PC-9 (cell line): ENCODE data around the gene FARSA. TPM values are rescaled to one million over a fixed set of nuclear protein-coding genes. Genes with fewer than 3 reads are reported as not detected.

ENCODE experiments used
- BruUV-seq: library from RNA; stranded (reverse); fragments of 400-500 nt; replicated peaks from 2 replicates; lab custom pipeline; 2021; lab: Mats Ljungman, UMichigan
- CTCF ChIA-PET: fragments of 300-600 bp; sonication (Branson Sonifier 250); formaldehyde crosslinking; loops from one replicate; lab custom pipeline; 2022; ENCODE audit warnings: antibody characterized with exemption; lab: Charles Lee
- POLR2A ChIA-PET: fragments of 300-600 bp; sonication (Branson Sonifier 250); formaldehyde crosslinking; loops from one replicate; lab custom pipeline; 2022; ENCODE audit warnings: antibody characterized with exemption; ENCODE audit not compliant: unreplicated experiment; lab: Charles Lee
- DNase-seq, 2 experiments: peaks; one replicate each; pipeline versions ENCODE4 v3.0.0 to v3.0.0-alpha.2; 2015 to 2022; ENCODE audit warnings: mixed read lengths in 1 of 2
- H2AFZ ChIP-seq: fragments of 200-600 bp; sonication (generic); 2 replicates; pipeline ENCODE4 v1.8.1; 2017; ENCODE audit warnings: antibody characterized with exemption
- H3F3A ChIP-seq: fragments of 200-600 bp; sonication (generic); 2 replicates; pipeline ENCODE4 v1.8.1; 2017; ENCODE audit warnings: antibody characterized with exemption, mild to moderate bottlenecking, low read depth; ENCODE audit not compliant: insufficient read depth
- H3K27ac ChIP-seq: fragments of 200-600 bp; sonication (generic); 2 replicates; pipeline ENCODE4 v1.6.1; 2016; ENCODE audit warnings: mixed run types
- H3K27me3 ChIP-seq: fragments of 200-600 bp; sonication (generic); 2 replicates; pipeline ENCODE4 v1.6.1; 2016; ENCODE audit warnings: low read depth, mixed run types; ENCODE audit not compliant: insufficient read depth
- H3K36me3 ChIP-seq: fragments of 200-600 bp; sonication (generic); 2 replicates; pipeline ENCODE4 v1.6.1; 2016; ENCODE audit warnings: low read depth, mixed run types
- H3K4me1 ChIP-seq: fragments of 200-600 bp; sonication (generic); replicated peaks from 2 replicates; pipeline ENCODE4 v1.6.1; 2016; ENCODE audit warnings: mixed run types; ENCODE audit not compliant: insufficient read depth
- H3K4me2 ChIP-seq: fragments of 200-600 bp; sonication (generic); 2 replicates; pipeline ENCODE4 v1.6.1; 2017; ENCODE audit warnings: mixed run types
- H3K4me3 ChIP-seq: fragments of 200-600 bp; sonication (generic); 2 replicates; pipeline ENCODE4 v1.6.1; 2016; ENCODE audit warnings: mixed run types
- H3K79me2 ChIP-seq: fragments of 200-600 bp; sonication (generic); 2 replicates; pipeline ENCODE4 v1.6.1; 2017; ENCODE audit warnings: low read depth, mixed run types
- H3K9me2 ChIP-seq: fragments of 200-600 bp; sonication (generic); 2 replicates; pipeline ENCODE4 v1.8.1; 2017; ENCODE audit warnings: mild to moderate bottlenecking; ENCODE audit not compliant: insufficient read depth
- H3K9me3 ChIP-seq: fragments of 200-600 bp; sonication (generic); 2 replicates; pipeline ENCODE4 v1.8.1; 2016; ENCODE audit warnings: low read depth; ENCODE audit not compliant: insufficient read depth
- H4K20me1 ChIP-seq: fragments of 200-600 bp; sonication (generic); 2 replicates; pipeline ENCODE4 v1.8.1; 2017; ENCODE audit not compliant: insufficient read depth
- EZH2 ChIP-seq: fragments of 200-600 bp; sonication (generic); IDR thresholded peaks from 2 replicates; pipeline ENCODE4 v1.8.0; 2017; ENCODE audit warnings: antibody characterized with exemption, low read depth
- intact Hi-C: fragments of 100-400 bp; cut with micrococcal nuclease; formaldehyde crosslinking; loops from one replicate; pipeline ENCODE4 v1.10.0; 2022; ENCODE audit not compliant: unreplicated experiment
- total RNA-seq: library from RNA; stranded (reverse); gene quantifications from 2 replicates; pipeline ENCODE4 v1.2.3, GENCODE V29; 2021
- TF ChIP-seq, protein P1 (sequence below): fragments of 200-600 bp; sonication (generic); conservative IDR thresholded peaks from 2 replicates; pipeline ENCODE4 v1.6.1; 2017; ENCODE audit warnings: mixed run types, antibody characterized with exemption, mild to moderate bottlenecking, moderate library complexity

FARSA gene
- total RNA-seq, 1 experiment from 2014 or later, result 53.7 TPM

DNA sequence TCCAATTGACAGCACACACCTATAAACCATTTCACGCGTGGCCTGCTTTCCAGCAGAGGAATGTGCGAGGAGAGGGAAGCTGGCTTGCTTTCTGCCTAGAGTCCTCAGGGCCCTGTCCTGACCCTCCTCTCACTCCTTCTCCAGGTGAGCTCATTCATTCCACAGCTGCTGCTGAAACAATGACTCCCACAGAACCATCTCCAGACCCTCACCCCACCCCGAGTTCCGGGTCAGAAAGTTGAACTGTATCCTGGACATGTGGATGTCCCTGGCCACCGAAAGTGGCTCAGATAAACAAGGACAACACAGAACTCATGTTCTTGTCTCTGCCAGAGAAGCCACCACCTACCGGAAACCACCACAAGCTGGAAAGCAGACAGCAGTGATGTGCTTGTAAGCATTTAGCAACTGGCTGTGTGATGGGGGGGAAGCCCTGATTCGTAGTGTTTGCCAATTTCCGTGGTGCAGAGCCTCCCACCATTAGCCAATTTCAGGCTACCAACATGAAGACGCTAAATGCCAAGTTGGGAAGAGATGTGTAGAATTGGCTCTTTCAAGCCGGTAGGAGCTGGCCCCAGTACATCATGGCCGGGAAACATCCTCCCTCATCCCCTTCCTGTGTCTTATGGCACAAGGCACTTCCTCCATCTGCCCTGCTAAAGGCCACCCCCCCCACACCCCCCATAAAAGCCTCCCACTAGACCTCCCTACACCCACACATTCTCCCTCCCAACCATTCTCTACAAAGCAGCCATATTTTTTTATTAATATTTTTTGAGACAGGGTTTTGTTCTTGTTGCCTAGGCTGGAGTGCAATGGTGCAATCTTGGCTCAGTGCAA, 19.4 kb downstream of the FARSA start:
- no peak overlapping the region for H2AFZ ChIP-seq
- H3K9me2 ChIP-seq, result no peaks in the 10 kb centered on the region
- TF ChIP-seq, protein P1, sequence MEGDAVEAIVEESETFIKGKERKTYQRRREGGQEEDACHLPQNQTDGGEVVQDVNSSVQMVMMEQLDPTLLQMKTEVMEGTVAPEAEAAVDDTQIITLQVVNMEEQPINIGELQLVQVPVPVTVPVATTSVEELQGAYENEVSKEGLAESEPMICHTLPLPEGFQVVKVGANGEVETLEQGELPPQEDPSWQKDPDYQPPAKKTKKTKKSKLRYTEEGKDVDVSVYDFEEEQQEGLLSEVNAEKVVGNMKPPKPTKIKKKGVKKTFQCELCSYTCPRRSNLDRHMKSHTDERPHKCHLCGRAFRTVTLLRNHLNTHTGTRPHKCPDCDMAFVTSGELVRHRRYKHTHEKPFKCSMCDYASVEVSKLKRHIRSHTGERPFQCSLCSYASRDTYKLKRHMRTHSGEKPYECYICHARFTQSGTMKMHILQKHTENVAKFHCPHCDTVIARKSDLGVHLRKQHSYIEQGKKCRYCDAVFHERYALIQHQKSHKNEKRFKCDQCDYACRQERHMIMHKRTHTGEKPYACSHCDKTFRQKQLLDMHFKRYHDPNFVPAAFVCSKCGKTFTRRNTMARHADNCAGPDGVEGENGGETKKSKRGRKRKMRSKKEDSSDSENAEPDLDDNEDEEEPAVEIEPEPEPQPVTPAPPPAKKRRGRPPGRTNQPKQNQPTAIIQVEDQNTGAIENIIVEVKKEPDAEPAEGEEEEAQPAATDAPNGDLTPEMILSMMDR, result no peak
- no peak for TF ChIP-seq EZH2
- no peaks in the 10 kb centered on the region for H4K20me1 ChIP-seq
- H3K27ac ChIP-seq, result no peak overlapping the region
- H3K9me3 ChIP-seq, result no peaks in the 10 kb centered on the region
- CTCF ChIA-PET, result no interaction called here
- no peaks in the 10 kb centered on the region for H3K4me1 ChIP-seq
- no peak for DNase-seq
- intact Hi-C loops, result no loop called here
- BruUV-seq, result no TSS peak
- H3K79me2 ChIP-seq, result no peaks in the 10 kb centered on the region
- H3F3A ChIP-seq, result peaks cover 7% of the 10 kb centered on the region; the same call in 1 of the 2 replicates
- POLR2A ChIA-PET, result no interaction called here
- H3K4me2 ChIP-seq, result no peak overlapping the region
- H3K36me3 ChIP-seq, result no peaks in the 10 kb centered on the region
- no peaks in the 10 kb centered on the region for H3K27me3 ChIP-seq
- no peak overlapping the region for H3K4me3 ChIP-seq

DNA sequence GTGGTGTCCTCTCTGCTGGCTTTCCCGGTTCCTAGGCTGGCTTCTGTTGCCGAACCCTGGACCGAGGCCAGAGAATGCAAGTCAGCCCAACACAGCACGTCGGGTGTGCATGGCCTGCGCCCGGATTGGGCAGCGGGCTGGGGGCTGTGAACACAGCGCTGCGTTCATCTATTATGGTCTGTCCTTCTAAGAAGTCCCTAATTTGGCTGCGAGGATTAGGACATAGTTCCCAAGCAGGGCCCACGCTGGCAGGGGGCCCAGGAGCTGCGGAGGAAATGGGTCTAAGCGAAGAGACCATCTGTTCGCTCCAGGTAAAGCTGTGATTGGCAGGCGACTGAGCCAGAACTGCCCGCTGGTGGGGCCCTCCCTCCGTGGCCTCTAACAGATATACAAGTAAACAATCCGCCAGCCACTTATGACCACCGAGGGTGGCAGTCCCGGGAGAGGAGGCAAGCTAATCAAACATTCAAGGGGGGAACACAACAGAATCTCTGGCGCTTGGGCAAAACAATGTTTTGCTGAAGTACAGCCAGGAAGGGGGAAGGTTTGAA, 20.4 kb downstream of the FARSA start:
- no peaks in the 10 kb centered on the region for H3K9me2 ChIP-seq
- intact Hi-C loops, result no loop called here
- H3K4me2 ChIP-seq, result no peak overlapping the region
- H3K4me1 ChIP-seq, result no peaks in the 10 kb centered on the region
- DNase-seq, result no peak
- no peaks in the 10 kb centered on the region for H4K20me1 ChIP-seq
- no peaks in the 10 kb centered on the region for H3K79me2 ChIP-seq
- TF ChIP-seq, protein P1, result no peak
- TF ChIP-seq EZH2, result no peak
- BruUV-seq, result no TSS peak
- H3K27ac ChIP-seq, result no peak overlapping the region
- no peak overlapping the region for H3K4me3 ChIP-seq
- H3F3A ChIP-seq, result peaks cover 7% of the 10 kb centered on the region; the same call in 1 of the 2 replicates
- H3K27me3 ChIP-seq, result no peaks in the 10 kb centered on the region
- ChIA-PET CTCF (no interaction called here), POLR2A (interaction anchor here (0.6 kb wide), 1 partner anchor 23 kb away, joined by 3 read pairs; no protein-coding TSS in a partner anchor)
- H3K36me3 ChIP-seq, result no peaks in the 10 kb centered on the region
- no peak overlapping the region for H2AFZ ChIP-seq
- H3K9me3 ChIP-seq, result no peaks in the 10 kb centered on the region

DNA sequence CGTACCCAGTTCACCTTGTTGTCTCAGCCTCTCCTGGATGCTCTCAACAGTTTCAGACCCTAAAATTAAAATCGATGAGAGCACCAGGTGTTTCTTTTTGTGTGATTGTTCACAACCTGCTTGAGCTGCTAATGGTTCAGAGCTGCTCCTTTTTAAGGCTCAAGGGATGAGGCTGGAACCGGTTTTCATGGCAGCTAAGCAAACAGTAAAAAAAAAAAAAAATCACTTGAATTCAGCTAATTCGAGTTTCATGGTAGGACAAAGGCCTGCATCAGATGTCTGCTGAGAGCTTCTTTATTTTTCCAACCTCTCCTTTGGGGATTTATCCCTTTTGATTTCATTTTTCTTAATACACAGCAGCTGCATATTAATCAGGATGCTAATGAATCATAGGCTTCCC, 20.9 kb downstream of the FARSA start:
- CTCF ChIA-PET, result no interaction called here
- H2AFZ ChIP-seq, result no peak overlapping the region

More for the DNA sequence above, 20.9 kb downstream of the FARSA start:
- TF ChIP-seq EZH2, result no peak
- TF ChIP-seq, protein P1, result no peak
- H3K4me3 ChIP-seq, result no peak overlapping the region
- DNase-seq, result no peak
- peaks cover 7% of the 10 kb centered on the region; the same call in 1 of the 2 replicates for H3F3A ChIP-seq
- no peaks in the 10 kb centered on the region for H3K79me2 ChIP-seq
- intact Hi-C loops, result no loop called here
- BruUV-seq, result no TSS peak
- H3K27me3 ChIP-seq, result no peaks in the 10 kb centered on the region
- no peaks in the 10 kb centered on the region for H3K9me3 ChIP-seq
- H4K20me1 ChIP-seq, result no peaks in the 10 kb centered on the region
- H3K4me2 ChIP-seq, result no peak overlapping the region
- H3K27ac ChIP-seq, result no peak overlapping the region
- no peaks in the 10 kb centered on the region for H3K4me1 ChIP-seq
- no peaks in the 10 kb centered on the region for H3K36me3 ChIP-seq
- H3K9me2 ChIP-seq, result no peaks in the 10 kb centered on the region
- POLR2A ChIA-PET, result interaction anchor here (0.7 kb wide), 1 partner anchor 250 kb away, joined by 3 read pairs; no protein-coding TSS in a partner anchor
